ES-I3 (cell line): Measurements from ENCODE around the gene MMP17.

ENCODE experiments used
- H3K36me3 ChIP-seq: 2 replicates; pipeline ENCODE4 v1.6.1; 2013; ENCODE audit warnings: mild to moderate bottlenecking, low read length, control low read depth, moderate library complexity; ENCODE audit not compliant: insufficient read depth
- H3K4me1 ChIP-seq: 2 replicates; pipeline ENCODE4 v1.6.1; 2013; ENCODE audit warnings: mild to moderate bottlenecking, control low read depth, low read length; ENCODE audit not compliant: insufficient read depth
- H3K9ac ChIP-seq: 2 replicates; pipeline ENCODE4 v1.6.1; 2013; ENCODE audit warnings: low read depth, mild to moderate bottlenecking, low read length, moderate library complexity
- H3K9me3 ChIP-seq: 2 replicates; pipeline ENCODE4 v1.6.1; 2013; ENCODE audit warnings: mild to moderate bottlenecking, low read length, moderate library complexity; ENCODE audit not compliant: control insufficient read depth, insufficient read depth

Gene MMP17

GRCh38 chr12:131855521-131856142 lies 27.4 kb downstream of the MMP17 start:
- Histone ChIP-seq H3K9ac (no peak overlapping the region), H3K36me3 (no peaks in the 10 kb centered on the region), H3K9me3 (no peaks in the 10 kb centered on the region), H3K4me1 (peaks cover 7% of the 10 kb centered on the region)

GRCh38 chr12:131856366-131857097 lies 28.3 kb downstream of the MMP17 start:
- Histone ChIP-seq H3K9ac (no peak overlapping the region), H3K4me1 (peaks cover 7% of the 10 kb centered on the region), H3K9me3 (no peaks in the 10 kb centered on the region), H3K36me3 (no peaks in the 10 kb centered on the region)

- Histone ChIP-seq H3K9ac (no peak overlapping the region), H3K36me3 (no peaks in the 10 kb centered on the region), H3K9me3 (no peaks in the 10 kb centered on the region), H3K4me1 (peaks cover 15% of the 10 kb centered on the region)
These were observed 30.0 kb downstream of the MMP17 start for GRCh38 chr12:131857908-131858850.

GRCh38 chr12:131860472-131861260 lies 32.5 kb downstream of the MMP17 start:
- H3K9me3 ChIP-seq, result no peaks in the 10 kb centered on the region
- H3K4me1 ChIP-seq, result peaks cover 14% of the 10 kb centered on the region
- peak overlapping the region; percentile 29 for H3K9ac ChIP-seq
- no peaks in the 10 kb centered on the region for H3K36me3 ChIP-seq

GRCh38 chr12:131861261-131862083 lies 33.3 kb downstream of the MMP17 start:
- peaks cover 8% of the 10 kb centered on the region; the same call in 1 of the 2 replicates for H3K4me1 ChIP-seq
- peak overlapping the region; percentile 29; the same call in 1 of the 2 replicates for H3K9ac ChIP-seq
- H3K36me3 ChIP-seq, result no peaks in the 10 kb centered on the region
- H3K9me3 ChIP-seq, result no peaks in the 10 kb centered on the region

GRCh38 chr12:131862084-131862441 lies 33.9 kb downstream of the MMP17 start:
- Histone ChIP-seq H3K9ac (no peak overlapping the region), H3K4me1 (peaks cover 8% of the 10 kb centered on the region; the same call in 1 of the 2 replicates)

GRCh38 chr12:131862600-131862993 lies 34.4 kb downstream of the MMP17 start:
- Histone ChIP-seq H3K36me3 (no peaks in the 10 kb centered on the region), H3K4me1 (peaks cover 8% of the 10 kb centered on the region; the same call in 1 of the 2 replicates), H3K9ac (no peak overlapping the region), H3K9me3 (no peaks in the 10 kb centered on the region)

More at GRCh38 chr12:131862084-131862441, 33.9 kb downstream of the MMP17 start:
- H3K9me3 ChIP-seq, result no peaks in the 10 kb centered on the region
- H3K36me3 ChIP-seq, result no peaks in the 10 kb centered on the region

GRCh38 chr12:131862994-131863710 lies 35.0 kb downstream of the MMP17 start:
- no peaks in the 10 kb centered on the region for H3K9me3 ChIP-seq
- H3K9ac ChIP-seq, result no peak overlapping the region
- no peaks in the 10 kb centered on the region for H3K36me3 ChIP-seq
- H3K4me1 ChIP-seq, result peaks cover 8% of the 10 kb centered on the region; the same call in 1 of the 2 replicates

GRCh38 chr12:131863711-131864396 lies 35.7 kb downstream of the MMP17 start:
- H3K9ac ChIP-seq, result no peak overlapping the region
- H3K4me1 ChIP-seq, result peaks cover 8% of the 10 kb centered on the region; the same call in 1 of the 2 replicates
- no peaks in the 10 kb centered on the region for H3K9me3 ChIP-seq
- no peaks in the 10 kb centered on the region for H3K36me3 ChIP-seq

GRCh38 chr12:131864469-131864868 lies 36.3 kb downstream of the MMP17 start:
- no peaks in the 10 kb centered on the region for H3K36me3 ChIP-seq
- peaks cover 8% of the 10 kb centered on the region; the same call in 1 of the 2 replicates for H3K4me1 ChIP-seq
- H3K9ac ChIP-seq, result no peak overlapping the region
- H3K9me3 ChIP-seq, result no peaks in the 10 kb centered on the region

- Histone ChIP-seq H3K9me3 (no peaks in the 10 kb centered on the region), H3K9ac (no peak overlapping the region), H3K36me3 (no peaks in the 10 kb centered on the region), H3K4me1 (peaks cover 12% of the 10 kb centered on the region; the same call in 1 of the 2 replicates)
These were observed 37.1 kb downstream of the MMP17 start for GRCh38 chr12:131865180-131865875.

- no peaks in the 10 kb centered on the region for H3K36me3 ChIP-seq
- H3K4me1 ChIP-seq, result peaks cover 9% of the 10 kb centered on the region; the same call in 1 of the 2 replicates
- H3K9ac ChIP-seq, result no peak overlapping the region
These were observed 39.3 kb downstream of the MMP17 start for GRCh38 chr12:131867471-131867870.

More at GRCh38 chr12:131867471-131867870, 39.3 kb downstream of the MMP17 start:
- H3K9me3 ChIP-seq, result no peaks in the 10 kb centered on the region
